Subcutaneous abdominal adipose tissue (tissue), 5 donors: ENCODE results near the gene SYNPR.

ENCODE experiments used
- H3K27ac ChIP-seq: one replicate; pipeline ENCODE4 v1.7.0; 2013; ENCODE audit warnings: low read depth, mild to moderate bottlenecking, inconsistent platforms, low read length, moderate library complexity
- H3K27me3 ChIP-seq, 5 donors: one replicate each; pipeline ENCODE4 v1.7.0; 2013; ENCODE audit warnings: low read length in 5 of 5, inconsistent platforms in 1 of 5; ENCODE audit not compliant: control insufficient read depth in 5 of 5, insufficient read depth in 4 of 5
- H3K36me3 ChIP-seq, 5 donors: one replicate each; pipeline ENCODE4 v1.7.0; 2013; ENCODE audit warnings: low read length in 5 of 5; ENCODE audit not compliant: control insufficient read depth in 5 of 5, insufficient read depth in 5 of 5
- H3K4me1 ChIP-seq, 5 donors: one replicate each; pipeline ENCODE4 v1.7.0; 2013; ENCODE audit warnings: low read length in 5 of 5, mild to moderate bottlenecking in 3 of 5, moderate library complexity in 1 of 5; ENCODE audit not compliant: control insufficient read depth in 5 of 5, insufficient read depth in 5 of 5
- H3K4me3 ChIP-seq, 5 donors: one replicate each; pipeline ENCODE4 v1.7.0; 2013; ENCODE audit warnings: low read length in 5 of 5, low read depth in 1 of 5
- H3K9ac ChIP-seq, 5 donors: one replicate each; pipeline ENCODE4 v1.7.0; 2013; ENCODE audit warnings: low read length in 5 of 5, mild to moderate bottlenecking in 4 of 5, moderate library complexity in 3 of 5
- H3K9me3 ChIP-seq, 5 donors: one replicate each; pipeline ENCODE4 v1.7.0; 2013; ENCODE audit warnings: low read length in 5 of 5; ENCODE audit not compliant: control insufficient read depth in 5 of 5
- donor health status: healthy.
- donor health status: healthy.
- donor health status: healthy.
- donor health status: healthy.
- donor health status: healthy.

The SYNPR gene

DNA sequence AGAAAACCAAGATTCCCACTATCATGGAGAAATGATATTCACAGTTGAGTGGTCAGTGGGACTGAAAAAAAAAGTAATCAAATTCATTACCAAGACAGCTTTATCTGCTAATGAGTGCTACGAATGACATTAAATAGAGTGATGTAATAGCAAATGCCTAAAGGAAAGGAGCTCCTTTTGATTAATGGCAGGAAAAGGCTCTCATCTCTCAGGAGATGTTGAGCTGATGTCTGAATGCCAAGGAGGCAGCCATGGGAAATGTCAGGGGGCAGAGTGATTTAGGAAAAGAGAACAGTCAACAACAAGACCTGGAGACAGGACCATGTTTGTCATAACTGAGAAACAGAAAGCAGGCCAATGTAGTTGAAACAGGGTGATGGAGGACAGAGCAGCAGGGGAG lies 277.7 kb downstream of the SYNPR start:
- no peak overlapping the region for H3K27ac ChIP-seq
- H3K36me3 ChIP-seq, result no peaks in the 10 kb centered on the region
- no peak overlapping the region for H3K4me3 ChIP-seq
- no peaks in the 10 kb centered on the region for H3K9me3 ChIP-seq
- H3K27me3 ChIP-seq, result no peaks in the 10 kb centered on the region
- H3K9ac ChIP-seq, result no peak overlapping the region
- H3K4me1 ChIP-seq, result no peaks in the 10 kb centered on the region

DNA sequence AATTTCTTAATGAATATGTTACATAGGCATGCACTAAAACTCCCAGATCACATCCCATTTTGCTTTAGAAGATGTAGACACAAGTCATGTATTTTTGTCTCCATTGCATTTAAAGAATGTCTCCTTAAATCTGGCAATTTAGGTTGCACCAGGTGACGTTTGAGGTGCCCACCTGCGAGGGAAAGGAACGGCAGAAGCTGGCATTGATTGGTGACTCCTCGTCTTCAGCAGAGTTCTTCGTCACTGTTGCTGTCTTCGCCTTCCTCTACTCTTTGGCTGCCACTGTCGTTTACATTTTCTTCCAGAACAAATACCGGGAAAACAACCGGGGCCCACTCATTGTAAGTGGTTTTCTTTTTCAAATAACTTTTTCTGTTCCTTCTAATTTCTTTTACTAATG lies 278.3 kb downstream of the SYNPR start:
- no peak overlapping the region for H3K27ac ChIP-seq

DNA sequence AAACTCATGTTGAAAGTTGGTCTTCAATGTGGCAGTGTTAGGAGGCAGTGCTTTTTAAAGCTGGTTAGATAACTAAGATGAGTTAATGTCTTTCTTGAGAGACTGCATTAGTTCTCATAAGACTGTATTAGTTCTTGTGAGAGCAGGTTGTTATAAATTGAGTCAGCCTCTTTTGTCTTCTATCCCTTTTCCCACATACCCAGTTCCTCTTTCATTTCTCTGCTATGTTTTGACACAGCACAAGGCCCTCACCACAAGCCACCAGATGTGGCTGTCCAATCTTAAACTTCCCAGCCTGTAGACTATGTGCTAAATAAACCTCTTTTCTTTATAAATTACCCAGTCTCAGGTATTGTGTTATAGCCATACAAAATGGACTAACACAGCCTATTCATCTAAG lies 279.8 kb downstream of the SYNPR start:
- Histone ChIP-seq H3K9me3 (no peaks in the 10 kb centered on the region), H3K27ac (no peak overlapping the region), H3K4me3 (no peak overlapping the region), H3K36me3 (no peaks in the 10 kb centered on the region), H3K4me1 (no peaks in the 10 kb centered on the region), H3K27me3 (no peaks in the 10 kb centered on the region), H3K9ac (no peak overlapping the region)

More for the DNA sequence above, 278.3 kb downstream of the SYNPR start:
- no peak overlapping the region for H3K9ac ChIP-seq
- H3K4me3 ChIP-seq, result no peak overlapping the region
- H3K36me3 ChIP-seq, result no peaks in the 10 kb centered on the region
- no peaks in the 10 kb centered on the region for H3K9me3 ChIP-seq
- no peaks in the 10 kb centered on the region for H3K4me1 ChIP-seq
- H3K27me3 ChIP-seq, result no peaks in the 10 kb centered on the region

DNA sequence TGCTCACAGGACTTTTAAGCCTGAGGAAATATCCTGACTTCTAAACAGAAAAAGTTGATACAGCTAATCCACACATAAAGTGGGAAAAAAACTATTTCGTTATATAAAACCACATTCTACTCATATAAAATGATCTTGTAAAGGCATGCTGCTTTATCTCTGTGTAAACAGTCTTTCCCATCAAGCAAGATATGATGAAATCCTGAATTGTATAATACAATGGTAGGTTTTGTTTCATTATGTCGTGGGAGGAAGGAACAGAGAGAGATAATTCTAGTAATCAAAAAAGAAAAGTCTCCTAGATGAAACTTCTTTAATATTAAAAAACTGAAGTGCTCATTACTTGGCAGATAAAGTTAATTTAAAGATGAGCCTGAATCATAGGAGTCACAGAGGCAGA lies 281.8 kb downstream of the SYNPR start:
- Histone ChIP-seq H3K27me3 (no peaks in the 10 kb centered on the region), H3K36me3 (no peaks in the 10 kb centered on the region), H3K27ac (no peak overlapping the region), H3K9ac (no peak overlapping the region), H3K4me3 (no peak overlapping the region), H3K4me1 (no peaks in the 10 kb centered on the region), H3K9me3 (no peaks in the 10 kb centered on the region)

DNA sequence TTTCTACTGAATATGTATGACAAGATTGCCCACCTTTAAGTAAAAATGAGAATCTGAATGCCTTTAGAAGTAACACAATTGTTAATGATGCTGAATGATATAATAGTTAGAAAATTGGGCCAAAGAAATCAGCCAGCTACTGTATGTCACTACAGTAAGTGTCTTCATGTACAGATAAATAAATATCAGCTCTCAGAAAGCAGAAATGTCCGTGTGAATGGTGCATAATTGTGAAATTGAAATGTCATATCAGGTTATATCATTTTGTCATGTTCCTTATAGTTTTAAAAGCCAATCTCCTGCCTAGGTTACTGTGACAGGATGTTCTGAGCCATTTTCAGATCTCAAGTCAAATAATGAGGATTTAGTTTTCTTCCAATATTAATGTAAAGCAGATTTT lies 283.8 kb downstream of the SYNPR start:
- Histone ChIP-seq H3K4me3 (no peak overlapping the region), H3K27me3 (no peaks in the 10 kb centered on the region), H3K9me3 (no peaks in the 10 kb centered on the region), H3K27ac (no peak overlapping the region), H3K4me1 (no peaks in the 10 kb centered on the region), H3K36me3 (no peaks in the 10 kb centered on the region), H3K9ac (no peak overlapping the region)

DNA sequence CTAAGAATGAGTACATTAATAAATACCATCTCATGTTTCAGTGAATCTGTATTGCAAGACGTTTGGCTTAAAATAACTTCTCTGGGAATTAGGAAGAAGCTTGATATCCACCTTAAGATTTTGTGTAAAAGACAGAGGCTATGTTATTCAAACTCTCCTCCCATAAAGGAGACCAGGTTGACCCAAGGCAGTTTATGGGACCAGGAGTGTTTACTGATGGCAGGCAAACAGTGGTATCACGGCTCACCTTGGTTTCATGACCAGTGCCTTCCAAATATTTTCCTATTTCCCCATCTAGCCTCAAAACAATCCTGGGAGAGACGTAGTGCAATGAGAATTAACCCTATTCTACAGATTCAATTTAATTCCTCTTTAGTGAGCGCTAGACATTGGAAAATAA lies 284.2 kb downstream of the SYNPR start:
- Histone ChIP-seq H3K36me3 (no peaks in the 10 kb centered on the region), H3K4me3 (no peak overlapping the region), H3K27me3 (no peaks in the 10 kb centered on the region), H3K9me3 (no peaks in the 10 kb centered on the region), H3K4me1 (no peaks in the 10 kb centered on the region), H3K27ac (no peak overlapping the region), H3K9ac (no peak overlapping the region)

DNA sequence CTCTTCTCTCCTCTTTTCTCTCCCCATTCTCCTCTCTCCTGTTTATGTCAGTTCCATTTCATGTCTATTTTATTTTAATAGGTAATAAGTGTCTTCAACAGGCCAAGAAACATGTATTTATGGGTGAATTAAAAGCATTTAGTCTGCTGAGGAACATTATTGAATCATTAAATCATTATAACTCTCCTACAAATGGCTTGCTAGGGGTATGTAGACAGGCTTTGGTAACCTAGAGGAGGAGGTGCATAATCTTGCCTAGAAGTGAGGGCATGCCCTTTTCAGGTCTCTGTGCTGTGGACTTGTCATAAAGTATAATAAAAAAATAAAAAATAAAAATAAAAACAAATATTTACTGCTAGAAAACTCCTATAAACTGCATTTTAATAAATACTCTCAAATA lies 285.5 kb downstream of the SYNPR start:
- H3K36me3 ChIP-seq, result no peaks in the 10 kb centered on the region
- H3K4me1 ChIP-seq, result no peaks in the 10 kb centered on the region
- H3K27ac ChIP-seq, result no peak overlapping the region
- H3K4me3 ChIP-seq, result no peak overlapping the region
- H3K9me3 ChIP-seq, result no peaks in the 10 kb centered on the region
- H3K9ac ChIP-seq, result no peak overlapping the region
- H3K27me3 ChIP-seq, result no peaks in the 10 kb centered on the region

DNA sequence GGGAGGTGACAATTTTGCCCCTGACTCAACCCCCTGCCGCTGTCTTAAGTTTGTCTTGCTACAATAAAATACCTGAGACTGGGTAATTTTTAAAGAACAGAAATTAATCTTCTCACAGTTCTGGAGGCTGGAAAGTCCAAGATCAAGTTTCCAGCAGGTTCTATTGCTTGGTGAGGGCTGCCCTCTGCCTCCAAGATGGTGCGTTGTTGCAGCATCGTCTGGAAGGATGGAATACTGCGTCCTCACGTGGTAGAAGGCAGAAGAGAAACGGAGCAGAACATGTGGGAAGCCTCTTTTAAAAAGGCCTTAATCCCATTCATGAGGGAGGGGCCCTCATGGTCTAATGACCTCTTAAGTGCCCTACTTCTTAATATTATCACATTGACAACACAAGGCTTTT lies 287.1 kb downstream of the SYNPR start:
- H3K9ac ChIP-seq, result no peak overlapping the region
- no peak overlapping the region for H3K4me3 ChIP-seq
- H3K9me3 ChIP-seq, result no peaks in the 10 kb centered on the region
- no peaks in the 10 kb centered on the region for H3K4me1 ChIP-seq
- no peaks in the 10 kb centered on the region for H3K27me3 ChIP-seq
- no peaks in the 10 kb centered on the region for H3K36me3 ChIP-seq
- no peak overlapping the region for H3K27ac ChIP-seq

DNA sequence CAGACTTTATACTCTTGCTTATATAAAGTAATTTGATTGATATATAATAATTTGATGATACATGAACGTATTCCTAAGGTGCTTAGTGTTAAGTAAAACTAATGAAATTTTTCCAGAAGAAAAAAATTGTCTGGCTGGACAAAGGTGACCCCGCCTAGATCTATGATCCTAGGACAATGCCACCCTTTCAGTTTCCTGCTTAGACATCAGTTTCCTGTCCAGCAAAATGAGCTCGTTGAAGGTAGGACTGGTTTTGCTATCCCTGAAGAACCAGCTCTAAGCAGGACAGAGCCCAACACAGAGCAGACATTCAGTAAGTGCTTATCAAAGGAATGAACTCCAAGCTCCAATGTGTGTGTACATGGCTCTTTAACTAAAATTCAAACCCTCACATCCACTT lies 293.6 kb downstream of the SYNPR start:
- Histone ChIP-seq H3K4me3 (no peak overlapping the region), H3K4me1 (no peaks in the 10 kb centered on the region), H3K27me3 (no peaks in the 10 kb centered on the region), H3K9ac (no peak overlapping the region), H3K36me3 (no peaks in the 10 kb centered on the region), H3K27ac (no peak overlapping the region), H3K9me3 (no peaks in the 10 kb centered on the region)

DNA sequence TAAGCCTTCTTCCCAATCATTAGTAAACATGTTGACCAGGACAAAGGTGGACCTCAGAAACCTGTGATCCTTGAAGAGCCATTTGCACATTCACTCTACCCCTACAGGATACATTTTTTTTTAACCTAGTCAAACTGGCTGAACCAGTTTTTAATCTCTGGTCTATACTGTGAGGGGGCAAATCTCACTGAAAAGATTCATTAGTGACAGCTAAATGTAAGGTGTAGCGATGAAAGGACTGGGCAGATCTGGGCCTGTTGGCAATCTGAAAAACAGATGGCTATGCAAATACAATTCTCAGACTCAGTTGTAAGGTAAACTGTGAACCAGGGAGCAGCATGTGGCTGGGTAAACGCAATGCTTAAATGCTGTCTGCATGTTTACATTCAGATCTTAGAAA lies 298.7 kb downstream of the SYNPR start:
- H3K9ac ChIP-seq, result no peak overlapping the region
- H3K36me3 ChIP-seq, result no peaks in the 10 kb centered on the region
- no peaks in the 10 kb centered on the region for H3K27me3 ChIP-seq
- H3K27ac ChIP-seq, result no peak overlapping the region
- H3K4me1 ChIP-seq, result no peaks in the 10 kb centered on the region
- H3K4me3 ChIP-seq, result no peak overlapping the region
- no peaks in the 10 kb centered on the region for H3K9me3 ChIP-seq

DNA sequence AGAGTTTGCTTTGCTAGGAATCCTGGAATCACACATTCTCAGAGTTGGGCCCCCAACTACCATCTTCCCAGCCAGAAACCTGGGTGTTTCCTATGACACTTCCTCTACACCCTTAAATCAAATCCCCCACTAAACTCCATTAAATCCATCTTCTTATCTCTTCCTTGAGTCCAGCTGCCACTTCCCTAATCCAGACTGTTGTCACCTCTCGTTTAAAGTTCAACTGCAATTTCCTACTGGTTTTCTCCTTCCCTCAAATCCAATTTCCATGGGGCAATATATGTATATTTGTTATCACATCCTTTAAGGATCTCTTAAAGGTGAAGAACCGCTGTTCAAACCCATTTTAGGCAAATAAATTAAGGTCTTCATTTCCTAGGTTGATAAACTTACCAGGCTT lies 300.8 kb downstream of the SYNPR start:
- no peak overlapping the region for H3K4me3 ChIP-seq
- H3K36me3 ChIP-seq, result no peaks in the 10 kb centered on the region
- no peaks in the 10 kb centered on the region for H3K9me3 ChIP-seq
- no peak overlapping the region for H3K27ac ChIP-seq
- no peaks in the 10 kb centered on the region for H3K4me1 ChIP-seq
- no peaks in the 10 kb centered on the region for H3K27me3 ChIP-seq
- no peak overlapping the region for H3K9ac ChIP-seq
